ENCODE results near the gene PI4K2A.

- TF ChIP-seq CTCF (IDR thresholded peaks at IDR 0.05) (no peak), POLR2A (IDR thresholded peaks at IDR 0.05) (no peak)
Observed at GRCh38 chr10:97717627-97718026, 77.2 kb downstream of the PI4K2A start.

All from right lobe of liver (tissue), 4 donors.